BJ (cell line): ENCODE measurements around the gene EFNA5. TPM values are rescaled to one million over a fixed set of nuclear protein-coding genes. Genes with fewer than 3 reads are reported as not detected.

Source experiments
- CTCF ChIA-PET: fragments of 350-600 bp; formaldehyde crosslinking; extraction: SDS; loops from one replicate; lab custom pipeline; 2021; ENCODE audit warnings: antibody characterized with exemption, inconsistent platforms; lab: Yijun Ruan, JAX
- POLR2A ChIA-PET: fragments of 300-600 bp; sonication (Branson Sonifier 250); formaldehyde crosslinking; extraction: SDS; loops from one replicate; lab custom pipeline; 2021; ENCODE audit warnings: antibody characterized with exemption; lab: Charles Lee
- DNase-seq: peaks from one replicate; pipeline ENCODE4 v3.0.0-alpha.2; 2011; ENCODE audit warnings: low read depth
- H3K27me3 ChIP-seq: 2 replicates; pipeline ENCODE4 v1.6.0; 2011; ENCODE audit warnings: low read length; ENCODE audit not compliant: control insufficient read depth, insufficient read depth
- H3K36me3 ChIP-seq: 2 replicates; pipeline ENCODE4 v1.5.1; 2011; ENCODE audit warnings: low read length; ENCODE audit not compliant: control insufficient read depth, insufficient read depth
- H3K4me3 ChIP-seq: 2 replicates; pipeline ENCODE4 v1.5.1; 2011; ENCODE audit warnings: low read depth, mild to moderate bottlenecking, control low read depth, low read length
- CTCF ChIP-seq: IDR thresholded peaks from 2 replicates; pipeline ENCODE4 v1.5.1; 2011; ENCODE audit warnings: low read depth, mild to moderate bottlenecking, control low read depth, inconsistent platforms, low read length, moderate library complexity; ENCODE audit not compliant: insufficient read depth
- polyA plus RNA-seq: library from polyadenylated mRNA; depleted of rRNA; stranded (reverse); fragments of >200 nt; gene quantifications from 2 replicates; pipeline ENCODE4 v1.2.3, GENCODE V29; 2011

EFNA5 gene
- polyA plus RNA-seq, 1 experiment = 0.67 TPM

- Histone ChIP-seq H3K27me3 (0 out of 2 replicates have a peak, but pooled peaks cover 1% of the 10 kb centered on the region), H3K4me3 (no peak overlapping the region), H3K36me3 (no peaks in the 10 kb centered on the region)
- no peak for TF ChIP-seq CTCF
- CTCF ChIA-PET = no interaction called here
- no peak for DNase-seq
- POLR2A ChIA-PET = no interaction called here
These were observed 187.3 kb downstream of the EFNA5 start for GRCh38 chr5:107483231-107484024.

GRCh38 chr5:107478068-107478641 is 192.6 kb downstream of the EFNA5 start:
- H3K36me3 ChIP-seq = no peaks in the 10 kb centered on the region
- H3K27me3 ChIP-seq = 0 out of 2 replicates have a peak, but pooled peaks cover under 1% of the 10 kb centered on the region
- ChIA-PET CTCF (no interaction called here), POLR2A (no interaction called here)
- H3K4me3 ChIP-seq = no peak overlapping the region
- DNase-seq = no peak
- TF ChIP-seq CTCF = no peak

- Histone ChIP-seq H3K36me3 (no peaks in the 10 kb centered on the region), H3K4me3 (no peak overlapping the region), H3K27me3 (no peaks in the 10 kb centered on the region)
- DNase-seq = no peak
- TF ChIP-seq CTCF = no peak
- CTCF ChIA-PET = no interaction called here
- POLR2A ChIA-PET = no interaction called here
These were observed 193.2 kb downstream of the EFNA5 start for GRCh38 chr5:107477492-107477891.

- Histone ChIP-seq H3K36me3 (no peaks in the 10 kb centered on the region), H3K27me3 (no peaks in the 10 kb centered on the region), H3K4me3 (no peak overlapping the region)
- ChIA-PET POLR2A (no interaction called here), CTCF (interaction anchor here (0.6 kb wide), 1 partner anchor 167 kb away, joined by 3 read pairs; no protein-coding TSS in a partner anchor)
- no peak for DNase-seq
- no peak for TF ChIP-seq CTCF
These were observed 194.0 kb downstream of the EFNA5 start for GRCh38 chr5:107476783-107477182.

- Histone ChIP-seq H3K27me3 (no peaks in the 10 kb centered on the region), H3K4me3 (no peak overlapping the region), H3K36me3 (no peaks in the 10 kb centered on the region)
- DNase-seq = no peak
- ChIA-PET POLR2A (no interaction called here), CTCF (no interaction called here)
- no peak for TF ChIP-seq CTCF
These were observed 195.8 kb downstream of the EFNA5 start for GRCh38 chr5:107474716-107475489.
